T-helper 17 cell (primary cell): Measurements from ENCODE around the gene CREB3. TPM values are rescaled to one million over a fixed set of nuclear protein-coding genes. Genes with fewer than 3 reads are reported as not detected.

Experiments used
- ATAC-seq: fragments of 150-1000 bp; cut with Tn5 transposase; 2 replicates; pipeline ENCODE4 v1.10.0; 2021; ENCODE audit warnings: mild to moderate bottlenecking, moderate library complexity
- DNase-seq, 3 donors: peaks; one replicate each; pipeline versions ENCODE4 v3.0.0 to v3.0.0-alpha.2; 2020 to 2021
- H3K9me3 ChIP-seq: one replicate; pipeline ENCODE4 v1.7.0; 2013; ENCODE audit warnings: low read length, mild to moderate bottlenecking; ENCODE audit not compliant: control insufficient read depth, poor library complexity, severe bottlenecking
- H3K27ac Mint-ChIP-seq: one replicate; pipeline ENCODE4 v1.8.0; 2022; ENCODE audit warnings: mild to moderate bottlenecking, moderate library complexity, mixed read lengths
- H3K27me3 Mint-ChIP-seq: one replicate; pipeline ENCODE4 v1.8.0; 2022; ENCODE audit warnings: mixed read lengths
- H3K36me3 Mint-ChIP-seq: one replicate; pipeline ENCODE4 v1.8.0; 2022; ENCODE audit warnings: low read depth, mixed read lengths
- H3K4me1 Mint-ChIP-seq: one replicate; pipeline ENCODE4 v1.8.0; 2022; ENCODE audit warnings: mild to moderate bottlenecking, mixed read lengths
- H3K4me3 Mint-ChIP-seq: one replicate; pipeline ENCODE4 v1.8.0; 2022; ENCODE audit warnings: mild to moderate bottlenecking, moderate library complexity, mixed read lengths
- total RNA-seq, 4 donors: library from RNA in 2 of 4; stranded (reverse) in 2 of 4; gene quantifications; one replicate each; pipeline ENCODE4 v1.2.3 and lab custom pipeline; 2022 to 2026

Gene CREB3, protein sequence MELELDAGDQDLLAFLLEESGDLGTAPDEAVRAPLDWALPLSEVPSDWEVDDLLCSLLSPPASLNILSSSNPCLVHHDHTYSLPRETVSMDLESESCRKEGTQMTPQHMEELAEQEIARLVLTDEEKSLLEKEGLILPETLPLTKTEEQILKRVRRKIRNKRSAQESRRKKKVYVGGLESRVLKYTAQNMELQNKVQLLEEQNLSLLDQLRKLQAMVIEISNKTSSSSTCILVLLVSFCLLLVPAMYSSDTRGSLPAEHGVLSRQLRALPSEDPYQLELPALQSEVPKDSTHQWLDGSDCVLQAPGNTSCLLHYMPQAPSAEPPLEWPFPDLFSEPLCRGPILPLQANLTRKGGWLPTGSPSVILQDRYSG
- 10 to 100 TPM; 16.0 to 16.5 TPM for total RNA-seq
- total RNA-seq (lab: John Stamatoyannopoulos, UW) = 26.0 to 28.5 reads per million in 2 donors

DNA sequence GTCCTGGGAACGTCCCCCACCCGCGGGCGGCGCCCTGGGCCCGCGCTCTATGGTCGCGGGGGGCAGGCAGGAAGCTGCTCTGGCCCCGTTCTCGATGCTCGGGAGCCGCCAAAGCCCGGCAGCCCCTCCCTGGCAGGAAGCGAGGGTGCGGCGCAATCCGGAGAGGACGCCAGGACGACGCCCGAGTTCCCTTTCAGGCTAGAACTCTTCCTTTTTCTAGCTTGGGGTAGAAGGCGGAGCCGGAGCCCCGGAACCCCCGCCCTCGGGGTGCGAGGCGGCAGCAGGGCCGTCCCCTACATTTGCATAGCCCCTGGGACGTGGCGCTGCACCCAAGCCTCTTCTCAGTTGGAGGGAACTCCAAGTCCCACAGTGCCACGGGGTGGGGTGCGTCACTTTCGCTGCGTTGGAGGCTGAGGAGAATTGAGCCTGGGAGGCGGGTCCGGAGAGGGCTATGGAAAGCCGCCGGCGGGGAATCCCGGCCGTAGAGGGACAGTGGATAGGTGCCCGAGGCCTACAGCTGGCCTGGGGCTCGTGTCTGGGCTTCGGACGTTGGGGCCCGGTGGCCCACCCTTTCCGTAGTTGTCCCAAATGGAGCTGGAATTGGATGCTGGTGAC, at the start of gene CREB3, which contains the start of gene TLN1:
TSS of gene CREB3 (plus strand) at position 482 of the 615 bp plus-strand sequence. CDS start at position 589, 107 bp downstream.
TSS of gene TLN1 (minus strand) at position 11 of the 615 bp plus-strand sequence. CDS start 6,501 bp downstream, outside the sequence.
- ATAC-seq (peak; percentile 92), DNase-seq (peak; percentile 89 to 93 (median 90))
- Mint-ChIP-seq H3K4me3 (peak within 1 kb of the TSS; percentile 98), H3K27me3 (no peaks in the 10 kb centered on the region), H3K4me1 (peaks cover 13% of the 10 kb centered on the region), H3K27ac (no peak within 1 kb of the TSS), H3K36me3 (peaks cover 3% of the 10 kb centered on the region)
- H3K9me3 ChIP-seq = no peaks in the 10 kb centered on the region

- Mint-ChIP-seq H3K27me3 (no peaks in the 10 kb centered on the region), H3K27ac (no peak overlapping the region)
- no peak for ATAC-seq
Observed at GRCh38 chr9:35683323-35683722, 49.1 kb upstream of the CREB3 start.

GRCh38 chr9:35684921-35685320, 47.5 kb upstream of the CREB3 start:
- no peaks in the 10 kb centered on the region for H3K9me3 ChIP-seq
- DNase-seq (no peak), ATAC-seq (no peak)
- Mint-ChIP-seq H3K36me3 (no peaks in the 10 kb centered on the region), H3K4me3 (no peak overlapping the region), H3K4me1 (peaks cover 8% of the 10 kb centered on the region), H3K27ac (no peak overlapping the region), H3K27me3 (no peaks in the 10 kb centered on the region)

More at GRCh38 chr9:35683323-35683722, 49.1 kb upstream of the CREB3 start:
- no peak overlapping the region for H3K4me3 Mint-ChIP-seq
- no peaks in the 10 kb centered on the region for H3K36me3 Mint-ChIP-seq
- H3K4me1 Mint-ChIP-seq = peaks cover 5% of the 10 kb centered on the region
- no peak for DNase-seq
- no peaks in the 10 kb centered on the region for H3K9me3 ChIP-seq

GRCh38 chr9:35685506-35685905, 47.0 kb upstream of the CREB3 start:
- no peak overlapping the region for H3K27ac Mint-ChIP-seq
- no peaks in the 10 kb centered on the region for H3K36me3 Mint-ChIP-seq
- no peaks in the 10 kb centered on the region for H3K9me3 ChIP-seq
- DNase-seq (no peak), ATAC-seq (no peak)
- no peaks in the 10 kb centered on the region for H3K27me3 Mint-ChIP-seq
- H3K4me3 Mint-ChIP-seq = no peak overlapping the region
- H3K4me1 Mint-ChIP-seq = peaks cover 8% of the 10 kb centered on the region

DNA sequence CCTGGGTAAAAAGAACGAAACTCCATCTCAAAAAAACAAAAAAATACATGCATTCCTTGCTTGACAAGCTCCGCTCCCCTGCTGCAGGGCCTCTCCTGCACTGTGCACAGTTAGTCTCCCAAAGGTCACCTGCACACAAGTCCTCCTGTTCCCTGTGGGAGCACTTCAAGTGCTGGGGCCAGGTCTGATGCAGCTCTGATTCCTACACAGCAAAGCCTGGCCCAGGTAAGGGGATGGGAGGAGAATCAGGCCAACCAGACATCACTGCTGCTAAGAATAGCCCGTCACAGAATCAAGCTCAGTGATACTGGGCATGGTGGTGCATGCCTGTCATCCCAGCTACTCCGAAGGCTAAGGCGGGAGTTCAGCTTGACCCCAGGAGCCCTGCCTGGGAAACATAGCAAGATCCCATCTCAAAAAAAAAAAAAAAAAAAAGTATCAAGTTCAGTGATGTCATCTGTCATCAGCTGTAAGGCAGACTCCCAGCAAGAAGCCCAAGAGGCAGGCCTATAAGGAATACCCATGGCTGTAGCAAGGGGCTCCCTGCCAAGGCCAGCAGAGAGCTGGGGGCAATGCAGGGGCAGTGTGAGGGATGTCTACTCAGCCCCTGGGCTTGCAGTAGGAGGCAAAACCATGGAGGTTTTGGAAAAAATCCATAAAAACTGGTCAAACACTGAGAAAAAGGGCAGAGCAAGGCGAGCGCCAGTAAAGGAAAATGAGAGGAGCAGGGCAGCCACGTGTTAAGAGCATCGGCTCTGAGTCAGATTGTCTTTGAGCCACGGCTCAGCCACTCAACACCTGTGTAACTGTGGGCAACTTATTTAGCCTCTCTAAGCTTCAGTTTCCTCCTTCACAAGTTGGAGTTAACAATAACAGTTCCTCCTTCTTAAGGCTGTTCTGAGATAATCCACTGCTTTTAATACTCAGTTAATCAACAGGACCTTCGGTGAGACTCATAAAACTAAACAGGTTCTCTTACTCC, 46.0 kb upstream of the CREB3 start:
- no peaks in the 10 kb centered on the region for H3K36me3 Mint-ChIP-seq
- no peaks in the 10 kb centered on the region for H3K27me3 Mint-ChIP-seq
- H3K9me3 ChIP-seq = no peaks in the 10 kb centered on the region
- no peak overlapping the region for H3K27ac Mint-ChIP-seq
- ATAC-seq (no peak), DNase-seq (no peak)
- no peak overlapping the region for H3K4me3 Mint-ChIP-seq
- H3K4me1 Mint-ChIP-seq = peaks cover 14% of the 10 kb centered on the region

DNA sequence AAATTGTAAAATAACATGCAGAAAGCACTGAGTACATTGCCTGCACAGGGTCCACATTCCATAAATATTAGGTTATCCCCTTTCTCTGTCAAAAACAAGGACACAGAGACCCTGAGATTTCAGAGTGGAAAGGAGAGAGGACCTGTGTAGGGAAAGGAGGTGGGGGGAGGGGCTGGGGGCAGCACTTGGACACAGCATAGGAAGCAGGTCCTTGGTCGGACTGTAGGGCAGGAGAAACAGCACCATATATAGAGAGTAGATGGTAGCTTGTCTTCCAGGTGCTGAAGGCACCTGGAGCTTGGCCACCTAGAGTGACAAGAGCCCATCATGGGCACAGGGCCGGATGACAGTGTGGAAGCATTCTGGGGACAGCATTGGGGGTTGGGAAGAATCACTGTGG, 45.2 kb upstream of the CREB3 start:
- ATAC-seq (no peak), DNase-seq (no peak)
- H3K9me3 ChIP-seq = no peaks in the 10 kb centered on the region
- H3K27ac Mint-ChIP-seq = no peak overlapping the region
- H3K4me3 Mint-ChIP-seq = no peak overlapping the region
- no peaks in the 10 kb centered on the region for H3K36me3 Mint-ChIP-seq
- H3K27me3 Mint-ChIP-seq = no peaks in the 10 kb centered on the region
- H3K4me1 Mint-ChIP-seq = peaks cover 20% of the 10 kb centered on the region

DNA sequence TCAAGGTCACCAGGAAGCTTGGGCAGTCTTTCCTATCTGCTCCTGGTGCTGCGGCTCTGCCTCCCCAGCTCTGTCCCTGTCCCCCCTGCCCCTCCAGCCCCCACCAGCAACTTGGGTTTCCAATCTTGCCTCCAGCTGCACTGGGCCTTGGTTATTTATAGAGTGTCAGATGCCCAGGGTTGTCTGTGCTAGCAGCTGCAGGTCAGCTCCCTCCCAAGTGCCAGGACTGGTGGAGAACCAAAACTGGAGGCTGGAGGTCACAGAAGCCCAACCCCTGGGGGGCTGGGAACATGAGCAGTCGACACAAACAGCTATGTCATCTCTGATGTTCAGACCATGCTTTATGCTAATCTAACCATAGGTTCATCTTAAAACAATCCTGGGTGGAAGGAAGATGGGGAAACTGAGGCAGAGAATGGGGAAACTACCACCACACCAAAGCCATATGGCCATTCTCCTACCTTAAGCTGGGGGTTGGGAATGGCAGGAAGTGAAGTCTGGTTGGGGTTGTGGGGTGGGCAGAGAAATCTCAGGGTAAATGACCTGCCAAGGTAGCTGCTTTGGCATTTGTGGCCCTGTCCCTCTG, 44.4 kb upstream of the CREB3 start:
- H3K9me3 ChIP-seq = no peaks in the 10 kb centered on the region
- H3K27me3 Mint-ChIP-seq = no peaks in the 10 kb centered on the region
- DNase-seq (no peak), ATAC-seq (no peak)
- peaks cover 20% of the 10 kb centered on the region for H3K4me1 Mint-ChIP-seq
- H3K27ac Mint-ChIP-seq = no peak overlapping the region
- H3K36me3 Mint-ChIP-seq = no peaks in the 10 kb centered on the region
- no peak overlapping the region for H3K4me3 Mint-ChIP-seq

- Mint-ChIP-seq H3K27ac (no peak overlapping the region), H3K4me3 (peak overlapping the region; percentile 74), H3K4me1 (peaks cover 20% of the 10 kb centered on the region), H3K27me3 (no peaks in the 10 kb centered on the region), H3K36me3 (no peaks in the 10 kb centered on the region)
- ATAC-seq (no peak), DNase-seq (no peak)
- no peaks in the 10 kb centered on the region for H3K9me3 ChIP-seq
Observed at GRCh38 chr9:35688558-35689541, 43.6 kb upstream of the CREB3 start.

DNA sequence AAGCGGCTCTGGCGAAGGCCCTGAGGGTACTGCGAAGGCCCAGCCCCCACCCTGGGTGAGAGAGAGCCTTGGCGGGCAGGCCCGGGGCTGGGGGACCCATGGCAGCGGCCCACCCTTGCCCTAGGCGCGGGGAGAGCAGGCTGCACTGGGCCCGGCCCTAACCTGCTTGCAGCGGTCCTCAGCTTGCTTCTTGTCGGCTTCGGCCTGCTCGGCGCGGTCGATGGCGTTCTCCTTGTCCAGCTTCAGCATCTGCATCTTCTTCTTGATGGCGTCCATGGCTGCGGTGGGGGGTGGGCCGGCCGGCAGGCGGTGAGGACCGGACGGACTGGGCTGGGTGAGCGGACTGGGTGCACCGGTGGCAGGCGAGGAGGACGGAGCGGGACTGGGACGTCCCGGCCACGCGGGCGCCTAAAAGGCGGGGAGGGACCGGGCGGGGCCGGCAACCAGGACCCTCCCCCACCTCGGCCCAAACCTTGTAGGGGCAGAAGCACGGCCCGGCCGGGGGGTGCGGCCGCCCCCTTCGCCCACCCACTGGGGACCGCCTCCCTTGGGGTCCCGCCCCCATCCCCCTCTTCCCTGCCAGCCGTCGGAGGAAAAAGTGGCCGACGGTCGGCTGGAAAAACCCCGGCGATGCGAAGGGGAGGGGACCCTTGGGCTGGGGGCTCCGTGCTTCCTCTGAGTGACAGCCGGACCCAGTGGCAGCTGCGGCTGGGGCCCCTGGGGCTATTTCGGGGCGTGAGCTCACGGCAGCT, 42.7 kb upstream of the CREB3 start, which contains the start of gene TPM2:
TSS of gene TPM2 (minus strand) at position 384 of the 752 bp plus-strand sequence. CDS start at position 276, 108 bp downstream.
- Mint-ChIP-seq H3K4me1 (peaks cover 20% of the 10 kb centered on the region), H3K27ac (peak within 1 kb of the TSS; percentile 81)
- no peak for DNase-seq

DNA sequence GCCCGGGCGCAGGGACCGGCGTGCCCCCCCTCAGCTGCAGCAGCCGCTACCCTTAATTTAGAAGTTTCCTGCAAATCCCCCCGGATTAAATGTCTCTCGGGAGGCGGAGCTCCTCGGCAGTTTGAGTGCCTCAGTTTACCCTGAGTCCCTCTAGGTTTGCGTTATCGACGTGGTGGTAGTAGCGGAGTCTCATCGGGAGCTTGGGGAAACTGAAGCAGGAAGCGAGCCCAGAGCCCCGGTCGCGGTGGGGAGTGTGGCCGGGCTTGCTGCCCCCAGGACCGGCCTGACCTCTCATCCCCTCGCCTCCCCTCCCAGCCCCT, 42.2 kb upstream of the CREB3 start:
- H3K9me3 ChIP-seq = no peaks in the 10 kb centered on the region
- DNase-seq (no peak), ATAC-seq (peak; percentile 20)
- Mint-ChIP-seq H3K4me1 (peaks cover 20% of the 10 kb centered on the region), H3K4me3 (peak overlapping the region; percentile 90), H3K36me3 (no peaks in the 10 kb centered on the region), H3K27ac (no peak overlapping the region), H3K27me3 (no peaks in the 10 kb centered on the region)

More for the DNA sequence above, 42.7 kb upstream of the CREB3 start, which contains the start of gene TPM2:
- no peaks in the 10 kb centered on the region for H3K27me3 Mint-ChIP-seq
- H3K9me3 ChIP-seq = no peaks in the 10 kb centered on the region
- H3K36me3 Mint-ChIP-seq = no peaks in the 10 kb centered on the region
- peak; percentile 7 for ATAC-seq
- peak within 1 kb of the TSS; percentile 90 for H3K4me3 Mint-ChIP-seq

- no peak for DNase-seq
- Mint-ChIP-seq H3K4me1 (peaks cover 20% of the 10 kb centered on the region), H3K27ac (peak overlapping the region; percentile 81), H3K36me3 (no peaks in the 10 kb centered on the region), H3K4me3 (peak overlapping the region; percentile 90), H3K27me3 (no peaks in the 10 kb centered on the region)
- no peaks in the 10 kb centered on the region for H3K9me3 ChIP-seq
- peak; percentile 58 for ATAC-seq
Observed at GRCh38 chr9:35690614-35691333, 41.7 kb upstream of the CREB3 start.
